ENCODE data around the gene ENAH.
A peak's percentile ranks its signal among the peaks of the same experiment; 100 is the strongest.

ENAH gene

GRCh38 chr1:225691377-225691776 is 38.5 kb upstream of the ENAH start:
- TF ChIP-seq CTCF (IDR thresholded peaks at IDR 0.05; ENCODE audit: unreplicated experiment in 3 of 3): no peak
- peaks cover 51% of the 10 kb centered on the region for H3K4me1 Mint-ChIP-seq
- H3K4me3 Mint-ChIP-seq: no peak overlapping the region
- H3K9me3 Mint-ChIP-seq: peaks cover 5% of the 10 kb centered on the region
- peaks cover 5% of the 10 kb centered on the region for H3K27me3 Mint-ChIP-seq (ENCODE audit: low read depth)
- H3K27ac Mint-ChIP-seq: peak overlapping the region in 1 of 3 experiments; percentile 49
- no peaks in the 10 kb centered on the region for H3K36me3 Mint-ChIP-seq (ENCODE audit: low read depth)

GRCh38 chr1:225689882-225690459 is 37.0 kb upstream of the ENAH start:
- Mint-ChIP-seq H3K36me3 (ENCODE audit: low read depth) (no peaks in the 10 kb centered on the region), H3K4me3 (no peak overlapping the region), H3K27ac (no peak overlapping the region), H3K27me3 (ENCODE audit: low read depth) (peaks cover 5% of the 10 kb centered on the region), H3K9me3 (no peaks in the 10 kb centered on the region), H3K4me1 (peaks cover 37% of the 10 kb centered on the region)
- TF ChIP-seq CTCF (IDR thresholded peaks at IDR 0.05; ENCODE audit: unreplicated experiment in 3 of 3): no peak

- TF ChIP-seq CTCF (IDR thresholded peaks at IDR 0.05; ENCODE audit: unreplicated experiment in 3 of 3): no peak
- H3K27ac Mint-ChIP-seq: no peak overlapping the region
Observed at GRCh38 chr1:225688345-225688744, 35.4 kb upstream of the ENAH start.

GRCh38 chr1:225685476-225686176 is 32.7 kb upstream of the ENAH start:
- H3K9me3 Mint-ChIP-seq: no peaks in the 10 kb centered on the region
- no peak overlapping the region for H3K27ac Mint-ChIP-seq
- peaks cover 10% of the 10 kb centered on the region for H3K4me1 Mint-ChIP-seq
- peaks cover 4% of the 10 kb centered on the region for H3K27me3 Mint-ChIP-seq (ENCODE audit: low read depth)
- no peaks in the 10 kb centered on the region for H3K36me3 Mint-ChIP-seq (ENCODE audit: low read depth)
- H3K4me3 Mint-ChIP-seq: no peak overlapping the region
- no peak for TF ChIP-seq CTCF (IDR thresholded peaks at IDR 0.05; ENCODE audit: unreplicated experiment in 3 of 3)

More at GRCh38 chr1:225688345-225688744, 35.4 kb upstream of the ENAH start:
- Mint-ChIP-seq H3K4me1 (peaks cover 24% of the 10 kb centered on the region), H3K4me3 (no peak overlapping the region), H3K27me3 (ENCODE audit: low read depth) (no peaks in the 10 kb centered on the region), H3K9me3 (no peaks in the 10 kb centered on the region), H3K36me3 (ENCODE audit: low read depth) (no peaks in the 10 kb centered on the region)

GRCh38 chr1:225684741-225685140 is 31.8 kb upstream of the ENAH start:
- Mint-ChIP-seq H3K36me3 (ENCODE audit: low read depth) (no peaks in the 10 kb centered on the region), H3K27me3 (ENCODE audit: low read depth) (peaks cover 8% of the 10 kb centered on the region), H3K4me3 (no peak overlapping the region), H3K9me3 (no peaks in the 10 kb centered on the region), H3K4me1 (peaks cover 8% of the 10 kb centered on the region), H3K27ac (no peak overlapping the region)
- TF ChIP-seq CTCF (IDR thresholded peaks at IDR 0.05; ENCODE audit: unreplicated experiment in 3 of 3): no peak

- TF ChIP-seq CTCF (IDR thresholded peaks at IDR 0.05; ENCODE audit: unreplicated experiment in 3 of 3): no peak
- Mint-ChIP-seq H3K4me1 (peaks cover 5% of the 10 kb centered on the region), H3K27ac (no peak overlapping the region), H3K36me3 (ENCODE audit: low read depth) (no peaks in the 10 kb centered on the region), H3K27me3 (ENCODE audit: low read depth) (peaks cover 28% of the 10 kb centered on the region), H3K4me3 (no peak overlapping the region), H3K9me3 (no peaks in the 10 kb centered on the region)
Observed at GRCh38 chr1:225681231-225681630, 28.3 kb upstream of the ENAH start.
